DMS79 (cell line): ENCODE results near the gene MEGF8.
"Not testable (repeated sequence)": the region's sequence is repeated elsewhere in the genome, so short reads cannot be mapped to it uniquely, and the experiment has no call there.

Experiments used
- DNase-seq: peaks from one replicate; lab custom pipeline; 2025; lab: John Stamatoyannopoulos, UW

MEGF8 gene

DNA sequence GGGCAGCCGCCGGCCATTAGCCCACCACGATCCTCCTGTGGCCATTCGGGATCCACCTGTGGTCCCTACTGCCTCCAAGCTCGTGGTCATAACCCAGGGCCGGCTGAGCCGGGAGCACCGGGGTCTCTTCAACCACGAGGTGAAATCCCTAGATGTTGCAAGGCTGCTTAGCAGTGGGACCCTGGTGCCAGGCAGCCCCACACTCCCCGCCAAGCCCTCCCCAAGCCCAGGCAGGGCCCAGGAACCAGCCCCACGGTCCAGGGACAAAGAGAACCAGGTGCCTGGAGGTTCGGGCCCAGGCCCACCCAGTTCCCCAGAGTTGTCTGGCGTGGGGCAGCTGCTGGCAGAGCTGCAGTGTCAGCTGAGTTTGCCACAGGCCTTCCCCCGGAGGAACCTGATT, 15.7 kb upstream of the MEGF8 start:
- no peak for DNase-seq

DNA sequence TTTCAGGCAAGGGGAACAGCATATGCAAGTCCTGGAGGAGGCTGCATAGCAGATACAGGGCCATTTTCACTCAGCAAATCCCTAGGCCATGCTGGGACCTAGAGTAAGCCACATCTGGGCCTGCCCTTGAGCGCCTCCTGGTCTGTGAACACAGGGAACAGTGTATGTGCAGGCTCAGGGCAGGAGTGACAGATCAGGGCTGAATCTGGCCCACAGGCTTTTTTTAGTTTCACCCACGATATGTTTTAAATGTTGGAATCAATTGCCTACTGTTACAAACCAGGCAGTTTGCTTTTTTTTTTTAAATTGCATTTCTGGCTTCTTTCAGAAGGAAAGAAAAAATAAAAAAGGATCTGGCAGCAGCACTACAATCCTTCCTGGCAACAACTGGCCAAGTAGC, 13.8 kb upstream of the MEGF8 start:
- no peak for DNase-seq

DNA sequence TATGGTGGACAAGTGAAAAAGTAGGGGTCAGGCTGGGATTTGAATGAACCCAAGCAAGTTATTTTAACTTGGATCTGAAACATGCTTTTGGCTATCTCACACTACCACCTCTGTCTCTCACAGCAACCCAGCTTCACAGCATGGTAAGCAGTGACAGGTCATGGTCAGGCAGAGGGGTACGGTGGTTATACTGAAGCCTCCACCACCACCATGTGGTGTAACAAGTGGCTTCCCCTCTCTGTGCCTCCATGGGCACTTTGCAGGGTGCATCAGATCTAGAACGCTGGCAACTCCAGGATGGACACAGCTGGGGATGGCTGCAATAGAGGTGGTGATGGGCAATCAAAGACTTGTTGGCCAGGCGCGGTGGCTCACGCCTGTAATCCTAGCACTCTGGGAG, 13.1 kb upstream of the MEGF8 start:
- DNase-seq = no peak

DNA sequence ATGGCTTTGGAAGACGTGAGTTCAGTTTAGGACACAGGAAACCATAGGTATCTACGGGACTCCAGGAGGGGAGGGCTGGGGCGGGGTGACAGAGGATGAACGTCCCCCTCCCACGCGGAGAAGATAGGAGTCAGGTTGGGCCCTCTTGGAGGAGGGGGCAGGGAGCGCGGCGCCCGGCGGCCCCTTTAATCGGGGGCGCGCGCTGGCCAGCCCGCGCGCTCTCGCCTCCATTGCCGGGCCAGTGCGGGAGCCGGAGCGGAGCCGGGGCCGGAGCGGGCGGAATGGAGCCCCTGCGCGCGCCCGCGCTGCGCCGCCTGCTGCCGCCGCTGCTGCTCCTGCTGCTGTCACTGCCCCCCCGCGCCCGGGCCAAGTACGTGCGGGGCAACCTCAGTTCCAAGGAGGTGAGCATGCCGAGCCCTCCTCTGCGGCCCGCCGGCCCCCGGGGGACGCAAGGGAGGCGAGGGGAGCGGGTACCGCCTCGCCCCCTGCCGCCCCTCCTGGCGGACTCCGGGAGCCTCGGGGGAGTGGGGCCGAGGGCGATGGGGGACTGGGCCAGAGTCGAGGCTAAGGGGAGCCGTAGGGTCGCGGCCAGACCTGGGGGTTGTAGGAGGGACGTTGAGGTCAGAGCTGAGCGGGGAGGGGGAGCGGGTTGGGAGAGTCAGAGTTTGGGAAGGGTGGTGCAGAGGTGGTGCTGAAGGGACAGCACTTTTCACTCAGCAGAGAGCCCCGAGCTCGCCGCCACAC, 12.2 kb upstream of the MEGF8 start, which contains the start of gene TMEM145:
TMEM145 (plus strand) TSS at position 214 of the 744 bp plus-strand sequence; CDS start at position 282, 68 bp downstream.
- no peak for DNase-seq

DNA sequence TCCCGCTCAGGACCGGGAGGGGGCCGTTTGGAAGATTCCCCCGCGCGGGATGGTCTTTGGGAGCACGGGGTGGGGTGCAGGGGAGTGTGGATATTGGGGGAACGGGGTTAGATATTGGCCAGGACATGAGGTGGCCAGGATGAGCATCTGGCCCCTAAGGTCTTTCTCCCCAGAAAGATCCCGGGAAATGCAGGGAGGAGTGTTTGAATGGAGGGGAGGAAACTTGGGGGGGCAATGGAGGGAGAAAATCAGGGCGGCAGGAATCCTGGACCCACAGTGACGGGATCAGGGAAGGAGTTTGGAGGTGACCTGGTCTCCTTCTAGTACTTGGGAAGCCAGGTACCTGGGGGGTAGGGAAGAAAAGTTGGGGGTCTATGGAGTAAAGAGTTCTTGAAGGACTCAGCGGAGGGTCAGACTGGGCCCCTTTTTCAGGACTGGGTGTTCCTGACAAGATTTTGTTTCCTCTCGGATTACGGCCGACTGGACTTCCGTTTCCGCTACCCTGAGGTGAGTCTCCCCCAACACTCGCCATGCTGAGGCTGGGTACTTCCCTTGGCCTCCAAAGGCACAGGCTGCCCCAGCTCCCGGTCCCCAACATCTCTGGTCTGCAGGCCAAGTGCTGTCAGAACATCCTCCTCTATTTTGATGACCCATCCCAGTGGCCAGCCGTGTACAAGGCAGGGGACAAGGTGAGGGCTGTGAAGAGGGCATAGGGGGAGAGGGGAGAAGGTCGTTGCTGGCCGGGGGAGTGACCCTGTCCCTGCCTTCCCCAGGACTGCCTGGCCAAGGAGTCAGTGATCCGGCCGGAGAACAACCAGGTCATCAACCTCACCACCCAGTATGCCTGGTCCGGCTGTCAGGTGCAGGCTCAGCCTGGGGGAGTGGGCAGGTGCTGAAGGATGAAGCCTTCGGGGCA, 11.3 kb upstream of the MEGF8 start:
- no peak for DNase-seq

DNA sequence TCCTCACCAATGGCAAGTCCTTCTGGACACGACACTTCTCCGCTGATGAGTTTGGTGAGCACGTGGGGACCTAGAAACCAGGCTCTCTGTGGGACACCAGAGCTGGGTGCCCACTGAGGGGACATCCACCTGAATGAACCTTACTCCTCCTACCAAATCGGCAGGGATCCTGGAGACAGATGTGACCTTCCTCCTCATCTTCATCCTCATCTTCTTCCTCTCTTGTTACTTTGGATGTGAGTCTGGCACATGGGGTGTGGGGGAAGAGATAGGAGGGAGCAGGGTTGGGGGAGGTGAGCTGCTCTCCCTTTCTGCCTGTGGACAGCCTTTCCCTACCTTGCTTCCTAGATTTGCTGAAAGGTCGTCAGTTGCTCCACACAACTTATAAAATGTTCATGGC, 10.4 kb upstream of the MEGF8 start:
- DNase-seq = no peak

DNA sequence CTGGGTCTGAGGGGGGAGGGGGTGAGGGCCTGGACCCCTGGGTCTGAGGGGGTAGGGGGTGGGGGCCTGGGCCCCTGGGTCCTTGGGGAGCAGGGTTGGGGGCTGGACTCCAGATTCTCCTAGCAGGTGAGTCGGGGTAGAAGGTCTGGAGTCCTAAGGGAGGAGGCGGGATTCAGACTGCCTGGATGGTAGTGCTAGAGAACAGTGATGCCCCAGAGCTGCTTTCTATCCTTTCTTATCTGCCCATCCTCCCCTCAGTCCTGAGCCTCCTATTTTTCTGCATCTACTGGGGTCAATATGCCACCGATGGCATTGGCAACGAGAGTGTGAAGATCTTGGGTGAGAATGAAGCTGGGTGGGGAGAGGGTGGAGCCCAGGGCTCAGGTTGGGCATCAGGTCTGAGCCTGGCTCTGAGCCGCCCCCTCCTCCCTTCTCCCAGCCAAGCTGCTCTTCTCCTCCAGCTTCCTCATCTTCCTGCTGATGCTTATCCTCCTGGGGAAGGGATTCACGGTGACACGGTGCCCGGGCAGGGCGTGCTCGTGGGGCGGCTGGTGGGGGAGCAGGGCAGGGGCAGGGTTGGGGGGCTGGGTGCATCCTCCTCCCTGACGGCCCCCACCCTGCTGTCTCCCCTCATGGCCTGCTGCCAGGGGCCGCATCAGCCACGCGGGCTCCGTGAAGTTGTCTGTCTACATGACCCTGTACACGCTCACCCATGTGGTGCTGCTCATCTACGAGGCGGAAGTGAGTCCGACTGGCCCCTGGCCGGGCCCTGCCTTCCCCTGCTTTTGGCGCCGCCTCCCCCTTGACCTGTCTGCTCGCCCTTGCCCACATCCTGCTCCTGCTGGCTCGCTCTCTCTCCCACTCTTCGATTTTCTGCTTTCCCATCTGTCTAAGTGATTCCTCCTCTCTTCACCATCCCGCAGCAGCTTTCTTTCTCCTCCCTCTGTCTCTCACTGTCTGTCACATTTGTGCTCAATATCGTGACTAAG, 8.9 kb upstream of the MEGF8 start:
- DNase-seq = no peak

DNA sequence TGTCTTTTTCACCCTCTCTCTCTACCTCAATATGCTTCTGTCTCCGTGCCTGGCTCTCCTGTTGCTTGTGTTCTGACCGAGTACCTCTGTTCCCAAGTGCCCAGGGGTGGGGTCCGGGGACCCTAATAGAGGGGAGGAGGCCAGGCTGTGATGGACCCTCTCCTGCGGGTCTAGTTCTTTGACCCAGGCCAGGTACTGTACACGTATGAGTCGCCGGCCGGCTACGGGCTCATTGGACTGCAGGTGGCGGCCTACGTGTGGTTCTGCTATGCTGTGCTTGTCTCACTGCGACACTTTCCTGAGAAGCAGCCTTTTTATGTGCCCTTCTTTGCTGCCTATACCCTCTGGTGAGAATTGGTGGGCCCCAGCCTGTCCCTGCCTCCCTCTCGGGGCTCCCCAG, 7.9 kb upstream of the MEGF8 start:
- no peak for DNase-seq

DNA sequence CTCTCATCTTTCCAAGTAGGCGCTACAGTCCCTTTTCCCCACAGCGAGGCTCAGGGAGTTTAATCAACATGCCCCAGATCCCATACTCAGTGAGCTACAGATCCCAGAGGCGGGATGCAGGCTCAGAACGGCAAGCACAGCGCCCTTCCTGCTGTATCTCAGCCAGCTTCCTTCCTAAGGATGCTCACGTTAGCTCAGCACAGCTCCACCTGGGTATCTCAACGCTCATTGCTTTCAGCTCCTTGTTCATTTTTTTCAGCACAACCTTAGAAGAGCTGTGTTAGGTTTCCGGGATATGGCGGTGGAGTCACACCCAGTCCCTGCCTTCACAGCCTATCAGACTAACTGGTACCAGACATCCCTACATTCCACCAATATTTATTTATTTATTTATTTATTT, 3.1 kb upstream of the MEGF8 start:
- DNase-seq = no peak

DNA sequence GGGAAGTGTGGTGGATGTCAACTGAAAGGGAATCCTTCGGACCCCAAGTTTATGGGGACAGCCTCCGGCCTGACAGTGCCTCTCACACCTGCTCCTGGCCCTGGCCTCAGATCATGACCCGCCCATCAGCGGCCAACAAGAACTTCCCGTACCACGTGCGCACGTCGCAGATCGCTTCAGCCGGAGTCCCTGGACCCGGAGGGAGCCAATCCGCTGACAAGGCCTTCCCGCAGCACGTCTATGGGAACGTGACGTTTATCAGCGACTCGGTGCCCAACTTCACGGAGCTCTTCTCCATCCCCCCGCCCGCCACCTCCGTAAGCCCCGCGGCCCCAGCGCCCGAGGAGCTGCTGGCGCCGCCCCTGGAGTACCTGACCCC, 2.0 kb upstream of the MEGF8 start:
- DNase-seq = no peak

DNA sequence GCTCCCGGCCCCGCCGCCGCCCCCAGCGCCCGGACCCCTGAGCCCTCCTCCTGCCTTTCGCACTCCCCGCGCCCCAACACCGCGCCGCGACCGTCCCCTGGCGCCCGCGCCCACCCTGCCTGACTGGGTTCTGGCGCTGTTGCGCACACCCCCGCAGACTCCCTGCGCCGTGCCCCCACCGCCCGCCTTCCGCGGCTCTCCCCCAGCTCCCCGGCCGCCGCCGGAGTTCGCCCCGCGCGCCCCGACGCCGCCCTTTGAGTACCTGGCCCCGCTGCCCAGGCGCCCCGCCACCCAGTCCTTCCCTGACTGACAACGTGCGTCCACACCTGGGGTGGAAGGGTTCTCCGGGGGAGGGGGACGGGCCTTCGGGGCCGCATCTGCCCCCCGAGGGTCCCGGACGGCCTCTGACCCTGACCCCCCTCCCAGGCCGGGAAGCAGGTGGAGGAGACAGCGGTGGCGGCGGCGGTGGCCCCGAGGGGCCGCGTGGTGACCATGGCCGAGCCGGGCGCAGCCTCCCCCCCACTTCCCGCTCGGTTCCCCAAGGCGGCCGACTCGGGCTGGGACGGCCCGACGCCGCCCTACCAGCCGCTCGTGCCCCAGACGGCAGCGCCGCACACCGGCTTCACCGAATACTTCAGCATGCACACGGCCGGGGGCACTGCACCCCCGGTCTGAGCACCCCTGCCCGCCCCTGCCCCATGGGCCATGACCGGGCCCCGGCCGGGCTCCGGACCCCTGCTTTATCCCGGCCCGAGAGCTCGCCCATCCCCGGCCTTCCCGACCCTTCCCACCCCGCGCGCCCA, 1.4 kb upstream of the MEGF8 start:
- DNase-seq = no peak

DNA sequence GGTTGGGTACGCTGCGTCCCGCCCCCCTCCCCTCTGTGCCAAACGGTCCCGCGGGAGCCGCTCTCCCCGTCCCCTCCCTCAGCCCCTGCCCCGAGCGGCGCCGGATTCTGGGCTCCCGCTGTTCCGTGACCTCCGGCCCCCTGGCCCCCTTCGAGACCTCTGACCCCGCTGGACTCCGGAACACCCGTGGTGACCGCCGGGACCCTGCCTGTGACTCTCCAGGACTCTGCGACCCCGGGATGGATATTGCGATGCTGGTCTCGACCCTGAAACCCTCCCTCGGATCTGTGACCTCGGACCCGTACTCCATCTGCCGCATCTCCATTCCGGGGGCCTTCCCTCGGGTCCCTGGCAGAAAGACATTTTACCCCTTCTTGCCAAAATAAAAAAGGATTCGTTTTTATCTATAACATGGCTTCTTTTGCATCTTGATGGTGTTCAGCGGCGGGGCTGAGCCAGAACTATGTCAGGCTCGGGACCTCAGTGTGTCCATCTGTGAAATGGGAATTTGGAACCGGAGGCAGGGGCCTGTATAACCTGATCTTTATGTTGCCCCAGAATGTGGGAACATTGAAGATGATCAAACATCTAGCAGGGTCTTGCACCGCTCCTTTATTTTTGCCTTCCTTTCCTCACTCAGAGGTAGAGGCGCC, 654 bp upstream of the MEGF8 start:
- no peak for DNase-seq

DNA sequence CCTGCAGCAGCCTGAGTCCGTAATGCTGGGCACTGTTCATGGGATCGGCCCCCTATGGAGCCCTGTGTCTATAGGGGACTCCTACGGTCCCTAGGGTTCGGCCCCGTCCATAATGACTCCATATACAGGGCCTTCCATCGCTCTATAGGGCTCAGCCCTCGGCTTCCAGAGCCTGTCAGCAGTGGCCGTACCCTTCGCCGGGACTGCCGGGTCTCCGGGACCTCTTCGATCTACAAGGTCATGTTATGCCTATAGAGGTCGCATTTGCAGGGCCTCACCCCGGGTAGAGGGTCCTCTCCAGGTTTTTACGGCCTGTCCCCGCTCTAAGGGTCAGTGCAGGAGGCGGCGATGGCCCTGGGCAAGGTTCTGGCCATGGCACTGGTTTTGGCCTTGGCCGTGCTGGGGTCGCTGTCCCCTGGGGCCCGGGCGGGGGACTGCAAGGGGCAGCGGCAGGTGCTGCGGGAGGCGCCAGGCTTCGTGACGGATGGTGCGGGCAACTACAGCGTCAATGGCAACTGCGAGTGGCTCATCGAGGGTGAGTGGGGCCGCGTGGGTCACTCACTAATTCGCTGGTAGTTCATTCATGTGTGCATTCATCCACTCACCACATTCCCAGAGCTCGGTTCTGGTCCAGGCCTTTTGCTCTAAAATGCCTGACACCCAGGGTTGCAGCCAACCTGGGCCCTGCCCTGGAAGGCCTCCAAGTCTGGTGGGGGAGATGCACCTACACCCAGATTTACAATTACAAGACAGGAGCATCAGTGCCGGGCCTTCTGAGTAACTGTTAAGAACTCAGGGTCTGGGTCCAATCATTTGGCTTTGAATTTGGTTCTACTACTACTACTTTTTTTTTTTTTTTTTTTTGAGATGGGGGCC, 699 bp downstream of the MEGF8 start:
- no peak for DNase-seq

DNA sequence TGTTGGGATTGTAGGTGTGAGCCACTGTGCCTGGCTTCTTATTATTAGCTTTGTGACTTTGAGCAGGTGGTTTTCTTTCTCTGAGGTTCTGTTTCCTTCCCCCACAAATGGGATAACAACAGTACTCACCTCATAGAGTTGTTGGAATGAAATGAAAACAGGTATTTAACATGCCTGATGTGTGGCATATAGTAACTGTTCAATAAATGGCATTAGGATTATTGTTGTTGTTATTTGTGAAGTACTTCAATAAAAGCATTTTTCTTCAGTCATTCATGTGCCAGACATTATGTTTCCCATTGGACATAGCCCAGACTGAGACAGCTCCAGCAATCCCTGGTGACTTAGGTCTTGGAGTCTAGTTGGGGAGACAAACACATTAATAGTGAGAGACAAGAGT, 1.5 kb downstream of the MEGF8 start:
- DNase-seq = no peak

DNA sequence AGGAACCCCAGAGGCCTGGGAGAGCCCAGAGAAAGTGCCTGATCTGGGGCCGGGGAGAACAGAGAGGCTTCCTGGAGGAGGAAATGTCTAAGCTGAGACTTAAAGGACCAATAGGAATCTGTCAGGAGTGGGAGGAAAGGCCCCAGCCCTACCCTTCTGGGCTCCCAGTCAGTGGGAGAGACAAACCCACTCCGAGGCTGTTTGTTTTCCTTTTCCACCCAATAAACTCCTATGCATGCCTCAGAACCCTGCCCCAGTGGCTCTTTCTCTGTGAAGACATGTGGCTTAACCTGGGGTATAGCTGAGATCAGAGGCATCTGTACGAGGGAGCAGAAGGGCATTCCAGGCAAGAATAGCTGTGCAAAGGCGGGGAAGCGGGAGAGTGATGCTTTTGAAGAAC, 1.9 kb downstream of the MEGF8 start:
- DNase-seq = no peak

DNA sequence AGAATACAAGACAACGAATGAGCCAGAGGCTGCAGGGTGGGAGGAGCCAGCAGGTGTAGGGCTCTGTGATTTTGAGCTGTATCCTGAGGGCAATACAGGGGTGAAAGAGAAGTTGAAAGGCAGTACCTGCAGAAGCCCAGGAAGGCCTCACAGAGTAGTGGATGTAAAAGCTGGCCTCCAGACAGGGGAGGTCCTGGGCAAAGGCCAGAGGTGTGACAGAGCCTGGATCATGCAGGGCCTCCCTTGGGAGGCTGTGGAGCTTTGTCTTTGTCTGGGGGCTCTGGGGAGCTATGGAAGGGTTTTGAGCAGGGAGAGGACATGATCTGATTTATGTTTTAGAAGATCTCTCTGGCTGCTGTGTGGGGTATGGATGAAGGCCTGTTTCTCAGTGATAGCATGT, 2.7 kb downstream of the MEGF8 start:
- no peak for DNase-seq

DNA sequence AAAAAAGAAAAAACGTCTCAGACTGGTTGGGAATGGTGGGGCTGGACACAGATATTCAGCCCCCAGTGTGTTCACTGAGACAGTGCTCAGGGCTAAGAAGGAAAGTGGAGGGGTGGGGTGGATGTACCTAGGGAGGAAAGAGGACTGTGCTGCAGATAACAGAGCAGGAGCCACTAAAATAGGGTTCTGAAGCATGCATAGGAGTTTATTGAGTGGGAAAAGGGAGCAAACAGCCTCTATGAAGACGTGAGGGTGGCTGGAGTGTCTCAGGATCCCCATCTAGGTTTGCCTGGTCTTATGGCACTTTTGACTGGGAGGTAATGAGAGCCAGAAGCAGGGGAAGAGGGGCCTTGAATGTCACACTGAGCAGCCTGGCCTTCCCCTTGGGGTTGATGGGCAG, 3.4 kb downstream of the MEGF8 start:
- no peak for DNase-seq

DNA sequence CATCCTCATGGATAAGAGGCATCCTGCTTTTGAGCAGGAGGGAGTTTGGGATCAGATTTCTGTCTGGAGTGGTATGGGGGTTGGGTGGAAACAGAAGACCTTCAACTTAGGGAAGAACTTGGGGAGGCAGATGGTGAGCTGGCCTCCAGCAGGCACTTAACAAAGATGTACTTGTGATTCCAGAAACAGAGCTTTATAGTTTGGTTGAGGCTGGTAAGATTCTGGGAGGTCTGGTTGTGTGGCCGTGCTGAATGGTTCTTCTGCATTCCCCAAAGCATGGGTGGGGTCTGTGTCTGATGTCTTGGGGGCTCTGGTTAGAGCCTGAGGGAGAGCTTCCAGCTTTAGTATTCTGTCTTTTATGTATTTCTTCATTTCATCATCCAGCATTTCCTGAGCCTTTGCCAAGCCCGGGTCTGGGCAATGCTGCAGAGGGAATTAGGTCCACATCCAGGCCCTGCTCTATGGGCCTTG, 4.8 kb downstream of the MEGF8 start:
- peak; percentile 87 for DNase-seq

DNA sequence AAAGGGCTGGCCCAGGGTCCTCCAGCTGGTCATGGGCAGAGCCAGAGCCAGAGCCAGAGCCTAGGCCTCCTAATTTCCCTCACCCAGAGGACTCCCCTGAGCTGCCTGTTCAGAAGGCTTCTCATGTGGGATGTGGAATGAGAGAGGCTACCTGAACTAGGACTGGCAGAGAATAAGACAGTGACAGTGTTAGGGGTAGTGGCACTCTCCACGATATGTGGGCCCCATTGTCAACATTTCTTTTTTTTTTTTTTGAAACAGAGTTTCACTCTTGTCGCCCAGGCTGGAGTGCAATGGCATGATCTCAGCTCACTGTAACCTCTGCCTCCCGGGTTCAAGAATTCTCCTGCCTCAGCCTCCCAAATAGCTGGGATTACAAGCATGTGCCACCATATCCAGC, 5.9 kb downstream of the MEGF8 start:
- not testable (repeated sequence) for DNase-seq

DNA sequence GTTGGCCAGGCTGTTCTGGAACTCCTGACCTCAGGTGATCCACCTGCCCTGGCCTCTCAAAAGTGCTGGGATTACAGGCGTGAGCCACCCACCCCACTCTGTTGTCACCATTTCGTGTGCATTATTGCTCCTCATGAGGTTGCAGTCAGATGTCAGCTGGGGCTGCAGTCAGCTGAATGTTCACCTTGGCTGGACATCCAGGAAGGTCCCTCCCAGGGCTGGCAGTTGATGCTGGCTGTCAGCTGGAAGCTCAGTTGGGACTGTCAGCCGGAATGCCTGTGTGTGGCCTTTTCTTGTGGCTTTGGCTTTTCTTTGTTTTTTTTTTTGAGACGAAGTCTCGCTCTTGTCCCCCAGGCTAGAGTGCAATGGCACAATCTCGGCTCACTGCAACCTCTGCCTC, 6.6 kb downstream of the MEGF8 start:
- no peak for DNase-seq
